ENCODE data around the gene TMEM252.

TMEM252 gene

GRCh38 chr9:68498816-68499215, 41.9 kb downstream of the TMEM252 start:
- DNase-seq (ENCODE audit: low read depth): no peak

- no peak for DNase-seq (ENCODE audit: low read depth)
Measured at GRCh38 chr9:68497629-68498028, 43.1 kb downstream of the TMEM252 start.

GRCh38 chr9:68496356-68496755, 44.3 kb downstream of the TMEM252 start:
- no peak for DNase-seq (ENCODE audit: low read depth)

GRCh38 chr9:68495247-68495646, 45.4 kb downstream of the TMEM252 start:
- DNase-seq (ENCODE audit: low read depth): no peak

DNA sequence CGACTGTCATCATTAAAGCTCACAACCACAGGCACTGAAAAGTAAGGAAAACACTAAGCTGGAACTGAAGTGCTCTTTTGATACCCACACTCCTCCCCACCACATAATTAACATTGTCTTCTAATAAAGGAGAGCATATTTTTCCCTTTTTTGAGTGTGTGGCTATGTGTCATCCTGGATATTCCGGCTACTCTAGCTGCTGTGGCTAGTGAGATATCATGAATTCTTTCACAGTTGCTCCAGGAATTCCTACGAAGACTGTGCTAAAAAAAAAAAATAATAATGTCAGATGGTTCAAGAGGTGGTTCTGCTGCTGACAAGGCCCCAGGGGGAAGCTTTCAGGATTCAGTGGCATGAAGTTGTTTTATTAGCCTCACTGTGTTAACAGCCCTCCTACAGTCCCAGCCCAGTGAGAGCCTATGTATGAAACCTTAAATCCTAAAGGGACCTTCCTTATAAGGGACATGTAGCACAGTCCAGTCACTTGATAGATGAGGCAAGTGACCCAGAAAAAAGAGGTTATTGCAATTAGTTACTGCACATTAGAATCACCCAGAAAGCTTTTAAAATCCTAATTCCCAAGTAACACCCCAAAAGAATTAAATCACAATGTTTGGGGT, 46.6 kb downstream of the TMEM252 start:
- DNase-seq (ENCODE audit: low read depth): no peak

DNA sequence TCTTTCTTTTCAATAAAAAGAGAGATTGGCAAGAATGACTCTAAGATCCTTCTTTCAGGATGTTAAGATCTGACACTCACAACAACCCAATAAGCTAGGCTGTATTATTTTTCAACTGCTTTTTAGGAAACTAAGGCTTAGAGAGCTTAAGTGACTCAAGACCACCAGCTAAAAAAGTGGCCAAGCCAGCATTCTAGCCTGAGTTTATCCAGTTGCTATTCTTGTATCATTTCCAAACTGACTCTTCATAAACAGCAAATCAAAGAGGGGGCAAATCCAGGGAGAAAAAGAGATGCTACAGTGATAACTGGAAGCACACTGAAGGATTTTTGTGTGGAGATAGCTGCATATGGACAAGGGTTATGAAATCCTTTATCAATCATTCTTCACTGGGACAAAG, 47.1 kb downstream of the TMEM252 start:
- no peak for DNase-seq (ENCODE audit: low read depth)

GRCh38 chr9:68492806-68493205, 47.9 kb downstream of the TMEM252 start:
- no peak for DNase-seq (ENCODE audit: low read depth)

- no peak for DNase-seq (ENCODE audit: low read depth)
Measured at GRCh38 chr9:68489646-68490045, 51.0 kb downstream of the TMEM252 start.

GRCh38 chr9:68488126-68488525, 52.6 kb downstream of the TMEM252 start:
- DNase-seq (ENCODE audit: low read depth): no peak
